ENCODE measurements around the gene SSTR3.
"Not testable (repeated sequence)": the region's sequence is repeated elsewhere in the genome, so short reads cannot be mapped to it uniquely, and the experiment has no call there.

SSTR3 gene

DNA sequence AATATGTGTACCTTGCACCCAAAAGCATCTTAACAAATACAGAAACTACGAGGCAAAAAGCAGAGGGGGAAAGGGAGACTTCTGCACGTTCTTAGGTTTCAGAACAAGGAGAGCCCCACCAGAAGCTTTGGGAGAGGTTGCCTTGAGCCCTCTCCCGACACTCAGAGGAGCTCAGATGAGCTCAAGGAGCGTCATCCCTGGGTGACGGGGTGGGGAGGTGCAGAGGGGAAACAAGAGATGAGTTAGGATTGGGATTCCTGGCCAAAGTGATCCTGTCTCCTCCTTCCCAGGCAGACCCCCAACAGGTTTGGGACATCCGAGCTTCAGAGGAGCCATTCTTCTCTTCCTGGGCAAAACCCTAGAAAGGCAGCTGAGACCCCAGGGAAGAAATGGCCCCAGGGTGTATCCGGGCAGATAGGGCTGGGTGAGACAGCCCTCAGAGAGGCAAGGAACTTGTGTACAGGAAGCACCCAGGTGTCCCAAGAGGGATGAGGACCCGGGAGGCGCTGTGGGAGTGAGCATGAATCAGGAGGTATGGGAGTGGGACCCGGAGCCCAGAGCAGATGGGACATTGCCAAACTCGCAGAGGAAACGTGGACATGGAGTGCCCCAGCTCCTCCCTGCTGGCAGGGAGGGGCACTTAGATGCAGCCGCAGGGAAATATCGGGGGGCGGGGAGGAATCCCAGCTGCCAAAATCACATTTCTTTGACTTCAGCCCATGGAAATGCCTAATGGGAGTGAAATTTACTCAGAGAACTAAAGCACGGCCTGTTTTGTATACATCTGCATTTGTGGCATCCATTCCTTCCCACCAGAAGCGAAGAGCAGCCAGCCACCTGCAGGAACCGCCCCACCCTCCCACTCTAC, 36.6 kb downstream of the SSTR3 start:
- H3K4me3 ChIP-seq: no peak overlapping the region
- H3K27ac ChIP-seq: peak overlapping the region in 18 of 21 experiments; percentile 12 to 86 (median 61)

DNA sequence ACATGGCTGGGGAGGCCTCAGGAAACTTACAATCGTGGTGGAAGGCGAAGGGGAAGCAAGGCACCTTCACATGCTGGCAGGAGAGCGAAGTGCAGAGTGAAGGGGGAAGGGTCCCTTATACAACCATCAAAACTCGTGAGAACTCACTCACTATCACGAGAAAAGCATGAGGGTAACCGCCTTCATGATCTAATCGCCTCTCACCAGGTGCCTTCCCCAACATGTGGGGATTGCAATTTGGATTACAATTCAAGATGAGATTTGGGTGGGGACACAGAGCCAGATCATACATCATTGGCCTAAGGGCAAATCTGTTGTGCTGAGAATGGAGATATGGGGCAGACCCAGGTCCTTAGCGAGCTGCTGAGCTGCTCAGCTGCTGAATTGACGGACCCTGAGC, 37.3 kb downstream of the SSTR3 start:
- Histone ChIP-seq H3K27ac (peak overlapping the region in 5 of 21 experiments; percentile 18 to 86 (median 66)), H3K4me3 (no peak overlapping the region)

DNA sequence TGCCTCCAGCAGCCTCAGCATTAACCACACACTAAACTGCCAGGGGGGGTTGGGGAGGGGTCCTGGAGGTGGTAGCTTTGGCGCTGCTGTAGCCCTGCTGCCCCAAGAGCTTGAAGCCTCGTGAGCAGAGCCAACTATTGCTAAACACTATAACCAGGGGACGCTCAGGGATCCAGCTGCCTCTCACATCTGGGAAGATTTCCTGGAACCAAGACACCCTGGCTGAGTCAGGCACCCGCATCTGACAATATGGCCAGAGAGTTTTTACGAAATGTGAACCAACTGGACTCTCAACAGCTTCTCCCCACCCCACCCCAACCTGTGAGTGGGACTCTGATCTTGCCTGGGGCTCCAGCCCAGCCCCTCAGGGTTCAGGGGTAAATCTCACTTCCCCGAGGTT, 38.6 kb downstream of the SSTR3 start:
- Histone ChIP-seq H3K4me3 (no peak overlapping the region), H3K27ac (peak overlapping the region in 10 of 21 experiments; percentile 9 to 68 (median 42))

DNA sequence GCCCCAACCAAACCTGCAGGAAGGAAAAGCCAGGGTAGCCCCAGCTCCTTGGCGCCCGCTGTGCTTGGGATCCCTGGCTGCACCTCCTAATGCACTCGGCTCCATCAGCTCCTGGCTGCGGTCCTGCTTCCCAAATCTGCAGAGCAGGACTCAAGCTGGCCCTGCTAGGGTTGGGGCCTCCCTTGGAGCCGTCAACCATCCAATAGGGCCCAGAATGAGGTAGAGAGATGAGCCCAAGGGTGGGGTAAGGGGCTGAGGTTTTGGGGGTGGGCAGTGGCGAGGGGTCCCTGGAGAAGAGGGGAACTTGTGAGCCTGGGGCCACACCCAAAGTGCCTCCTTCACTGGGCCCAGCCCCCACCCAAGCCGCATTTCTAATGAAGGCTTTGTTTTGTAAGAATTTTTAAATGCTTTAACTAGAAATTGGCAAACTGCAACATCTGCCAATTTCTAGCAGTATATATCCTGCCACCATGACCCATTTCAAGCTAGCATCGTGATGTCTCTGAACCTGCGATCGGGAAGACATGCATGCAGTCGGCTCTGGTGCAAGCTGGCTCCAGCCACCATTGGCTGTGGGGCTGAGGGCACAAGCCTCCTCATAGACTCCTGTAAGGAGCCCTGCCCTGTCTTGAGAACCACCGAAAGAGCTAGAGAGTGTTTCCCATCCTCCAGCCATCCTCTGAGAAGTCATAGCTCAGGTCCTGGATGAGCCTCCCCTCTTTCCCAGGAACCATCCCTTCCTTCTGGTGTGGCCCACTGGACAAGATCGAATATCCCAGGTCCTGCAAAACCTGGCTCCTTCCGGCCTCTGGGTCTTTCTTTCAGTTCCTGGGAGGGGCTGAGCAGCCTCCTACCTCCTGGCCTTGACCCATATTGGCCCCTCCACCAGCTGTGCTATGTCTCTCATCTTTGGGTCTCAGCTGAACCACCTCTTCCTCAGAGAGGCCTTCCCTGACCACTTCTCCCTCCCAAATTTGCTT, 39.7 kb downstream of the SSTR3 start:
- H3K27ac ChIP-seq: peak overlapping the region in 8 of 21 experiments; percentile 4 to 55 (median 20)
- H3K4me3 ChIP-seq: no peak overlapping the region

DNA sequence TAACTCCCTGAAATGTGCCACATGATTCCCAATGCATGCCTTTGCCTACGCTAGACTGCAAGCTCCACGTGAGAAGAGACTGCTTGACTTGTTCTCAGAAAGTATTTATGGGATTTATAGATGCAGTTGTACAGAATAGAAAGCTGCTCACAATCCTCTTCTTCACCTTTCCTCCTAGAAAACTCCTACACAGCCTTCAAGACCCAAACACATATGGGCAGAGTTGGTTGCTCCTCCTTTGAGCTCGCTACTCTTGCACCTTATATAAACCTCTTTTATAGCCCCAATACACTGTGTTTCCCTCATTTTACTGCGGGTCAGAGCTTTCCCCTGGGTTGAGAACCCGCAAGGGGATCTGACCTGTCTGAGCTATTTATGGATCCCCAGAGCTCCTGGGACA, 40.6 kb downstream of the SSTR3 start:
- Histone ChIP-seq H3K4me3 (no peak overlapping the region), H3K27ac (peak overlapping the region in 2 of 21 experiments; percentile 29 to 42)

DNA sequence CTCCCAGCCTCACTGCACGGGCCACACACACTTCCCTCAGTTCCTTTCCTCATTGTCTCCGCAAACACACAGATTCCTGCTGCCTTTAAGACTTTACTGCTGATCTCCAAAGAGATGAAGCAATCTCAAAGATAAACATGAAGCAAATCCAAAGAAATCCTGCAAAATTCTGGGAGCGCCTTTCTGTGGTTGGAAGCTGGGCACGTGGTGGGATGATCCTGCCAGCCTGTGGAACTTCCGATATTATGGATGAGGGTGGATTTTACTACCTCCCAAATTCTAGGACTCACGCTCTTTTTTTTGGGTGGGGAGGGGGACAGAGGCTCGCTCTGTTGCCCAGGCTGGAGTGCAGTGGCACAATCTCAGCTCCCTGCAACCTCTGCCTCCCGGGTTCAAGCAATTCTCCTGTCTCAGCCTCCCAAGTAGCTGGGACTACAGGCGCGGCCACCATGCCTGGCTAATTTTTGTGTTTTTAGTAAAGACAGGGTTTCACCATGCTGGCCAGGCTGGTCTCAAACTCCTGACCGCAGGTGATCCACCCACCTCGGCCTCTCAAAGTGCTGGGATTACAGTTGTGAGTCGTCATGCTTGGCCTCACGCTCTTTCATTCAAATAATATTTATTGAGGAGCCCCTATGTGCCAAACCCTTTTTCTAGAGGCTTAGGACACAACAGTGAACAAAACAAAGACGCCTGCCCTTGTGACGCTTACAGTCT, 41.4 kb downstream of the SSTR3 start:
- H3K27ac ChIP-seq: peak overlapping the region in 11 of 21 experiments; percentile 24 to 89 (median 42)
- not testable (repeated sequence) for H3K4me3 ChIP-seq

DNA sequence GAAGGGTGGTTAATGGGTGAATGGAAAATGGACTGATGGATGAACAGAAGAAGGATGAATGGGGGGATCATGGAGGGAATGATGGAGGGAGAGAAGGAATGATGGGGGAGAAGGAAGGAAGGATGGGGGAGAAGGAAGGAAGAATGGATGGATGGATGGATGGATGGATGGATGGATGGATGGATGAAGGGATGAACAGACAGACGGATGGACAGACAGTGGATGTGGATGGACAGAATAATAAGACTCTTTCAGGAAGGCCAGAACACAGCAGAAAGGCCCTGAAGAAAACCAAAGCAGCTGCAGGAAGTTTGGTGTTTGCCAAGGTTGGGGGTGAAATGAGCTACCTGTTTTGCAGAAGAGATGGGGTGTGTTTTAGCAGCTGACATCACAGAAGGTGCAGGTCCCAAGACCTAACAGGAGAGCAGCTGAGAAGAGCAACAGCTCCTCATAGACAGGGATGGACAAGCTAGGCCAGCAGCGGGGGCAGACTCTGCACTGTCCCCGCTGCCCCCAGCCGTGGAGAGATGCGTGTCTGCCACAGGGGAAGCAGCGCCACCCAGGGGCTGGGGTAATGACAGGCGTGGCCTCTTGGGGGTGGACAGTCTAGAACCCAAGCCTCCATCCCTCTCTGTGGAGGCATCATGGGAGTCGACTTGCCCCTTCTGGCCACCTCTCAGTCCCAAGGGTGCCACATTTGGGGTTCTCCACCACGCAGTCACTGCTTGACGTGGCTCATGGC, 42.2 kb downstream of the SSTR3 start:
- Histone ChIP-seq H3K27ac (peak overlapping the region in 13 of 21 experiments; percentile 8 to 89 (median 42)), H3K4me3 (no peak overlapping the region)

DNA sequence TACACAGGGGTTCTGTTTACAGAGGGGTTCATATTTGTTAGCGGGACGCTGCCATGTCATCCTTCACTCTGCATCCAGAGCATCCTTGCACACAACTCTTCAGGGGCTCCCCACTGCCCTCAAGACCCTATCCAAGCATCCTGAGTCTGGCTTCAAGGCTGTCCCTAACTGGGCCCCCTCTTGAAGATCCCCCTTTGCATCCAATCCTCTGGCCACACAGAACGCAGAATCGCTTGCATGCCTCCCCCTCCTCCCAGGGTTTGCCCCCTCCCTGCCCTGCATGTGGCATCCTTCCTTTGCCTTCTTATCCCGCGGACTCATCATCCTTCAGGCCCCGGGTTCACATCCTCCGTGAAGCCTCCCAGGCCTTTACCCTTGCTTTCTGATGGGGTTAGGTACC, 42.9 kb downstream of the SSTR3 start:
- H3K4me3 ChIP-seq: no peak overlapping the region
- H3K27ac ChIP-seq: peak overlapping the region in 6 of 21 experiments; percentile 80 to 89 (median 84)

DNA sequence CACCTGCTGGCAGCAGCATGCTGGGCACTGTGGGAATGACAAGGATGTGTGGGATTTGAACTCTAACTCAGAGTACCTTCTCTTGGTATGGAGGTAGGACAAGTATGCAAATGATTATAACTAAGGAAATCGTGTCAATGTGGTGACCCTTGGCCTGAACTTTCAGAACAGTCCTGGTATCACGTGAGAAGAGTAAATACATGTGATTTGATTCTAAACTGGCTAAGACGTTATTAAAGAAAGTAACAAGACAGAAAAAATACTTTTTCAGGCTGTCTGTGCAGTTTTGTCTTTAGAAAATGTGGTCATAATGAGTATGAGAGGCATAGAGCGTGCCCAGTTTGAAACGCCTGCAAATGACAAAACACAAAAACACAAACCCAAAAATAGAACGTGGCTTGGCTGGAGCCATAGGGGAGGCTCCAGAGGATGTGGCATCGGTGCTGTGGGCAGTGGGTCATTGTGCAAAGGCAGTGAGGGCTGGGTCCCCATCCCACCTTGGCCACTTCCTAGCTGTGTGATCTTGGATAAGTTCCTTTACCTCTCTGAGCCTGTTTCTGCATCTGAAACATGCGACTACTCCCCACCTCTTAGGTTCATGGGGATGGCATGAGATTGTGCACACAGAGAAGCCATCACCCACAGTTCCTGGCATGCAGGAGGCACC, 44.2 kb downstream of the SSTR3 start:
- Histone ChIP-seq H3K27ac (peak overlapping the region in 15 of 21 experiments; percentile 31 to 89 (median 66)), H3K4me3 (peak overlapping the region in 2 of 7 experiments; percentile 7 to 18)

DNA sequence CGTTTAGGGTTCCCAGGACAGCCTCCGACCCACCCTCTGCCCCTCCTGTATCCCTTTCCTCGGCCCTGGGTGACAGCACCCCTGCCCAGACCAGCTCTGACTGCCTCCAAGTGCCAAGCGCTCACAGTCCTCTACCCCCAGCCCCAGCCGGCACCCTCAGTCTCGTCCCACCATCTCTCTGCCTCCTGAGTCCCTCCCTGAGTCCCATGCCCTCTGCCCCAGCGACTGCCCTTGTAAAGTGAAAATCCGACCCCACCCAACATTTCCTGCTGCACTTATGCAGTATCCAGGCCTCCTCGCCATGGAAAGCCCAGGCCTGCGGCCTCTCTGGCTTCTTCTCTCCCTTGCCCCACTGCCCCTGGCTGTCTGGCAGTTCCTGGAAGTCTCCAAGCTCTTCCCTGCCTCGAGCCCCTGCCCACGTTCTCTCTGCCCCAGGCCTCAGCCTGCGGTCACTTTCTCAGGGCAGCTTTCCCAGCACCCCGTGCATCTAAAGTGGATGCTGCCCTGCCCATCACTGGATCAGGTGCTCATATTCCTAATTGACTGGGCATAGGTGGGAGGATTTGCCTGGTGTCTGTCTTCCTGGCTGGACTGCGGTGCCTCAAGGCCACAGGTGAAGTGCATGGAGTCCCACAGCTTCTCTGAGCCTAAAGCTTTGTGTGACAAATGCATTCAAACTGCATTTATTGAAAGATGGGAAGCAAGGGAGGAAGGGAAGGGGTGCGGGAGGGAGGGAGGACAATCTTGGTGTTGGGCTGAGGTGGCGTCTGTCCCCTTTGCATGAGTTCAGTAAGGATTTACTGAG, 44.9 kb downstream of the SSTR3 start:
- H3K27ac ChIP-seq: peak overlapping the region in 19 of 21 experiments; percentile 3 to 89 (median 62)
- peak overlapping the region in 4 of 7 experiments; percentile 6 to 18 (median 9) for H3K4me3 ChIP-seq

DNA sequence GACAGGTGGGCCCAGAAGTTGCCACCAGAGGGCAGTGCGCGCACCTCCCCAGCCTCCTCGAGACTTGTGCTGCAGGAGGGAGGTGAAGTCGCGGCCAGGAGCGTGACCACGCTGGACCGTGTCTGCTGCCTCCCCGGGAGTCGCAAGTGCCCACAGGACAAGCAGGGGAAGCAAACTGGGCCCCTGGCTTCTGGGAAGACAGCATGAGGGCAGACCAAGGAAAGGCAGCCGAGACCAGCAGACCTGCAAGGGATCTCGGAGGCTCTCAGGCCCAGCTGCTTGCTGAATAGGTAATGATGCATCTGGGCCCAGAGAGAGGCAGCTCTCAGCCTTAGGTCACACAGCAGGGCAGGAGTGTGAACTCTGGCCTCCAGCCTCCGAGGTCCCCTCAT, 45.6 kb downstream of the SSTR3 start:
- H3K27ac ChIP-seq: peak overlapping the region in 19 of 21 experiments; percentile 3 to 89 (median 62)
- peak overlapping the region in 3 of 7 experiments; percentile 6 to 18 (median 10) for H3K4me3 ChIP-seq

DNA sequence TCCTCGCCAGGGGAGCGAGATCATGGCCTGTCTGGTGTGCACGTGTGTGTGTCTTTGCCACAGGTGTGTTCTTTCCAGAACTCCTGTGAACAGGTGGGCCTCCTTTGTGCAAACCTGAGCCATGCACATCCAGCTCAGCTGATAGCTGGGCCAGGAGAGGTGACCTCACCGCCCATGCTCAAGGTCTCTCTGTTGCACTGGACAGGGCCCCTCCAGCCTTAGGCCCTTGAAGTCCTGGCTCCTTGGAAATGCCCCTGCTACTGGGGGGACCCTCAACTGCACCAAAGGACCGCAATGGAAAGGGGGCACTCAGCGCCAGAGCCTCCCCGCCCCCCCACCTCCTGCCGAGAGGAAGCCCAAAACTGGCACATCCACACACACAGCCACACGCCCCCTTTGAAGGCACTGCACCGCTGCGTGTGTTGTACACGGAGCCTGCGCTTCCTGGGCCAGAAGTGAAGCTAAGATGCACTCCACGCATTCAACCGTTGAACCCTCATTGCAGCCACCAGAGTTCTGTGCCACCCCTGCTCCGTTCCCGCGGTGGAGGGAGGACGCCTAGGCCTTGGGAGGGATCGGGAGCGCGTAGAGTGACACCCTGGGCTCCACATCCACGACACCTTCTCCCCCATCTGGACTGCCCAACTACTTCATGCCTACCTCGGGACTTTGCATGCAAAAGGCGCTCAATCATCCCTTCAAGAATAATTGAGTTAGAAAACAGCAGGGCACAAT, 46.2 kb downstream of the SSTR3 start:
- Histone ChIP-seq H3K4me3 (peak overlapping the region in 3 of 7 experiments; percentile 6 to 18 (median 10)), H3K27ac (peak overlapping the region in 12 of 21 experiments; percentile 36 to 89 (median 68))

DNA sequence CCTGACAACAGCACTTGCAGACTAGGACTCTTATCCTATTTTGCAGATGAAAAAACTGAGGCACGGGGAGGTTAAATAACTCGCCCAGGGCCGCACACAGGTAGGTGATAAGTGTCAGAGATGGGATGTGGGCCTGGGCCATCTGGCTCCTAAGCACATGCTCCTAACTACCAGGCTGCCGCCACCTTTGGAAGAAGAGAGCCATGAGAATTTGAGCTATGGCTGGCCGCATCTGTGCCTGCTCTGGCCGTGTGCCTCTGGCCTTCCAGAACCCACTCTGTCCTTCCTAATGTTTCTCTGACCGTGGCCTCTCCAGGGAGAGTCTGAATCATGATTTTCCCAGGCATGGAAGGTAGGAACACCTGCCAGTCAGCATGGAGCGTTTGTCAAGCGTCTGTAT, 47.2 kb downstream of the SSTR3 start:
- H3K27ac ChIP-seq: peak overlapping the region in 8 of 21 experiments; percentile 2 to 89 (median 78)
- H3K4me3 ChIP-seq: no peak overlapping the region

DNA sequence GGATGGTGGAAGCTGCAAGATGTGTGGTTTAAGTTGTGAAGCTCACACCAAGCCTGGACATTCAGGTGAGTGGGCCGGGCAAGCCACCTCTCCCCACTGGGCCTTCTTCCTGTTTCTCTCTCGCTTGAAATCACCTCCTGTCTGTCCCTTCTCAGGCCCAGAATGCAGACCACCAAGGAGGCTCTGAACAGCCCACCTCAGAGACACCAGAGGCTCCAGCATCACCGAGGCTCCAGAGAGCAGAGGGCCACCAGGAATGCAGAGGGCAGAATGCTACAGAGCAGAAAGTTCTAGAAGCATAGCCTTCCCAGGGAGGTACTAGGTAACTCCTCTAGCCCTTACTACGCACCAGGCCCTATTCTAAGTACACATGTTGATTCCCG, 47.8 kb downstream of the SSTR3 start:
- Histone ChIP-seq H3K27ac (peak overlapping the region in 11 of 21 experiments; percentile 2 to 89 (median 77)), H3K4me3 (no peak overlapping the region)

DNA sequence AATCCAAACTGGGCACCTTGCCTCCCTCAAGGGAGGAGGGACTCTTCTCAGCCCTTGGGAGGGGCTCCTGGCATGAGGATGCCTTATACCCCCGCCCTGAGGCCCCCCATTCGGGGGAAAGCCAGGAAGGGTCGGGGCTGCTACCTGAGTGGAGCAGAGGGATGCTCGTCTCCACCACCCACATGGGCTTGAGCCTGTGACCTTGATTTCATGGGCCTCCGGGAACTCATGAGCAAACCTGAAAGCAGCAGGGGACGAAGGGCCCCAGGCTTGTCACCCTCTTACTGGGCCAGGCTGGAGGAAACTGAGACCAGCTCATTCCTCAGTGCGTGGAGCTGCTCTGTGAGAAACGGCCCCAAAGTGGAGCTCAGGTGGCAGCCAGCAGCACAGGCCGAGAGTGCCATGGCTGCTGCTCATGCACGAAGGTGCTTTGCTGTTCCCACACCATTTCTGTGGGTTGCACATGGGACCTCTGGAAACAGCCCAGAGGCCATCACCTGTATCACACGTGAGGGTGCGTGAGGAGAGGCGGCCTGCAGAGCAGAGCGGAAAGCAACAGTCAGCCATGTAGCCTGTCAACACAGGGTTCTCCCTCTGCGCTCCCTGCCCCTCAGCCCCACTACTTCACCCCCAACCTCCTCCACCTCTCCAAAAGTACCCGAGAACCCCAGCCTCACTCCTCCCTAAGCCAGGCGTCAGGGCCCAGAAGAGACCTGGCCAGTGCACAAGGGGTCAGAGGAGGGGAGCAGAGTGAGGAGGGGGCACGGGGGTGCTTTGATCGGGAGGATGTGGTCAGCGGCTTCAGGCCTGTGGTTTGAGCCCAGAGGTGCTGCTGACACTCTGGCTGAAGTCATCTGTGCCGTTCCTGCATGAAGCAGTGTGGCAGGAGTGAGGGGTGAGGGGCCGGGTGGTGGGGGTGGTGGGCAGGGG, 48.4 kb downstream of the SSTR3 start:
- Histone ChIP-seq H3K27ac (peak overlapping the region in 14 of 21 experiments; percentile 19 to 89 (median 66)), H3K4me3 (no peak overlapping the region)

DNA sequence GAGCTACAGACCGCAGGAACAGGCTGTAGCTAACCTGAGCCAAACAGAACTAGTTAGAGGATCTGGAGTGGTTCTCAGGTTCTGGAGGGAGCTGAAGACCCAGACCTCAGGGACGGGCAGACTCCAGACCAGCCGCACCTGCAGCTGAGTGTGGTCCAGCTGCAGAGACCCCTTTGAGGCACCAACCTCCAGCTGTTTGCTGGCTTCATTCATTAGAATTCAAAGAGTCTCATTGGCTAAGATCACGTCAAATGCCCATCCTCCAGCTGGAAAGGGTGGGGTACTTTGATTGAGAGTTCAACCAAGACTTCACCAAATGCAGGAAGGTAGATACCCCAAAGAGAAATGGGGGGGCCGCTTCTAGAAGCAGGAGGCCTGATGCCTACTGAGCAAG, 49.2 kb downstream of the SSTR3 start:
- peak overlapping the region in 15 of 21 experiments; percentile 5 to 89 (median 64) for H3K27ac ChIP-seq
- H3K4me3 ChIP-seq: no peak overlapping the region

All from skin epidermis (tissue), 12 donors.